Endothelial cell of umbilical vein (primary cell): Measurements from ENCODE around the gene BMPR1A. TPM values are rescaled to one million over a fixed set of nuclear protein-coding genes. Genes with fewer than 3 reads are reported as not detected.

Source experiments
- BruUV-seq: library from RNA; stranded (reverse); fragments of 400-500 nt; replicated peaks from 2 replicates; lab custom pipeline; 2021; lab: Mats Ljungman, UMichigan
- CTCF ChIA-PET: fragments of 300-600, 350-600 bp; sonication (Branson Sonifier 250); formaldehyde crosslinking; loops from one replicate; lab custom pipeline; 2021; ENCODE audit warnings: antibody characterized with exemption, inconsistent platforms; lab: Charles Lee
- POLR2A ChIA-PET: fragments of 300-600, 350-600 bp; sonication (Branson Sonifier 250); formaldehyde crosslinking; loops from one replicate; lab custom pipeline; 2021; ENCODE audit warnings: antibody characterized with exemption, inconsistent platforms; lab: Charles Lee
- DNase-seq: peaks from one replicate; pipeline ENCODE4 v3.0.0-alpha.2; 2011; ENCODE audit warnings: low read depth, low spot score
- FAIRE-seq: peaks from 2 replicates; lab custom pipeline; 2011; peaks lifted over from hg19 to GRCh38; lab: Jason Lieb, UNC
- H2AFZ ChIP-seq: 2 replicates; pipeline ENCODE4 v1.6.0; 2012; ENCODE audit warnings: low read depth, low read length, control low read depth, inconsistent platforms
- H3K27ac ChIP-seq: 2 replicates; pipeline ENCODE4 v1.5.1; 2011; ENCODE audit warnings: low read depth, mild to moderate bottlenecking, control low read depth, low read length, moderate library complexity; ENCODE audit not compliant: insufficient read depth
- H3K27me3 ChIP-seq, 2 experiments: 2 replicates each; pipeline versions ENCODE4 v1.6.0 to v1.6.1; 2011; ENCODE audit warnings: low read length in 2 of 2, mixed read lengths in 1 of 2; ENCODE audit not compliant: control insufficient read depth in 2 of 2, insufficient read depth in 2 of 2
- H3K36me3 ChIP-seq, 2 experiments: 2 replicates in 1 of 2; 3 replicates in 1 of 2; pipeline ENCODE4 v1.5.1; 2011; ENCODE audit warnings: low read length in 2 of 2, mild to moderate bottlenecking in 1 of 2, moderate library complexity in 1 of 2; ENCODE audit not compliant: control insufficient read depth in 2 of 2, insufficient read depth in 2 of 2; ENCODE audit errors: extremely low read depth in 1 of 2
- H3K4me1 ChIP-seq: 3 replicates; pipeline ENCODE4 v1.5.1; 2011; ENCODE audit warnings: mild to moderate bottlenecking, low read length; ENCODE audit not compliant: control insufficient read depth, insufficient read depth; ENCODE audit errors: extremely low read depth
- H3K4me2 ChIP-seq: 2 replicates; pipeline ENCODE4 v1.6.1; 2011; ENCODE audit warnings: low read length, control low read depth, mixed read lengths; ENCODE audit not compliant: insufficient read depth
- H3K4me3 ChIP-seq, 3 experiments: fragments of 200-600 bp in 1 of 3; sonication (generic), shearing (Covaris generic) in 1 of 3; replicated peaks in 1 of 3; 2 replicates each; pipeline ENCODE4 v1.5.1; 2011 to 2016; ENCODE audit warnings: control low read depth in 3 of 3, low read length in 3 of 3, mild to moderate bottlenecking in 2 of 3, inconsistent platforms in 1 of 3, low read depth in 1 of 3, moderate library complexity in 1 of 3; ENCODE audit not compliant: insufficient read depth in 1 of 3
- H3K79me2 ChIP-seq: 2 replicates; pipeline ENCODE4 v1.6.0; 2012; ENCODE audit warnings: low read length, inconsistent platforms; ENCODE audit not compliant: control insufficient read depth, insufficient read depth
- H3K9ac ChIP-seq: replicated peaks from 2 replicates; pipeline ENCODE3; 2011; ENCODE audit warnings: low read length, control low read depth; ENCODE audit not compliant: insufficient read depth; ENCODE audit errors: extremely low read depth
- H3K9me1 ChIP-seq: replicated peaks from 3 replicates; pipeline ENCODE4 v1.6.0; 2011; ENCODE audit warnings: mild to moderate bottlenecking, low read length; ENCODE audit not compliant: control insufficient read depth, insufficient read depth; ENCODE audit errors: extremely low read depth
- H3K9me3 ChIP-seq: replicated peaks from 2 replicates; pipeline ENCODE4 v1.5.1; 2012; ENCODE audit warnings: low read length, inconsistent platforms; ENCODE audit not compliant: control insufficient read depth, insufficient read depth
- H4K20me1 ChIP-seq: replicated peaks from 2 replicates; pipeline ENCODE3; 2011; ENCODE audit warnings: mild to moderate bottlenecking, low read length; ENCODE audit not compliant: control insufficient read depth, insufficient read depth; ENCODE audit errors: extremely low read depth
- CTCF ChIP-seq, 2 donors: IDR thresholded peaks; 1 replicate in 1 of 2; 2 replicates in 1 of 2; pipeline ENCODE4 v1.5.1; 2011; ENCODE audit warnings: low read length in 2 of 2, mild to moderate bottlenecking in 2 of 2, moderate library complexity in 2 of 2, control low read depth in 1 of 2, inconsistent platforms in 1 of 2, low read depth in 1 of 2; ENCODE audit not compliant: insufficient read depth in 1 of 2; ENCODE audit errors: extremely low read depth in 1 of 2
- EZH2 ChIP-seq: IDR thresholded peaks from 2 replicates; pipeline ENCODE4 v1.6.1; 2012; ENCODE audit warnings: borderline replicate concordance, low read depth, mild to moderate bottlenecking, moderate library complexity, low read length, inconsistent platforms; ENCODE audit not compliant: severe bottlenecking
- FOS ChIP-seq: IDR thresholded peaks from 2 replicates; pipeline ENCODE4 v1.6.1; 2011; ENCODE audit warnings: mild to moderate bottlenecking, low read length, moderate library complexity, borderline replicate concordance; ENCODE audit not compliant: insufficient read depth
- GATA2 ChIP-seq: IDR thresholded peaks from 2 replicates; pipeline ENCODE4 v1.7.0; 2011; ENCODE audit warnings: low read depth, mild to moderate bottlenecking, moderate library complexity, mixed read lengths, low read length; ENCODE audit not compliant: insufficient read length, insufficient read depth
- JUN ChIP-seq: IDR thresholded peaks from 2 replicates; pipeline ENCODE4 v1.6.1; 2011; ENCODE audit warnings: borderline replicate concordance, low read depth; ENCODE audit not compliant: insufficient read length, insufficient read depth
- MAX ChIP-seq: IDR thresholded peaks from 2 replicates; pipeline ENCODE4 v1.6.1; 2011; ENCODE audit not compliant: insufficient read depth, insufficient read length
- MYC ChIP-seq: IDR thresholded peaks from one replicate; pipeline ENCODE4 v1.6.1; 2011; ENCODE audit warnings: mild to moderate bottlenecking, low read depth, low read length
- POLR2A ChIP-seq: IDR thresholded peaks from 2 replicates; pipeline ENCODE4 v1.6.1; 2012; ENCODE audit warnings: low read depth, mild to moderate bottlenecking, control low read depth, low read length
- POLR2AphosphoS5 ChIP-seq: IDR thresholded peaks from 2 replicates; pipeline ENCODE4 v1.6.1; 2012; ENCODE audit warnings: low read depth, mild to moderate bottlenecking, control low read depth, low read length, moderate library complexity; ENCODE audit not compliant: insufficient read depth
- dilution Hi-C: fragments of 300-500 bp; cut with MboI; formaldehyde crosslinking; loops from one replicate; pipeline ENCODE4 v1.15.0; 2019; ENCODE audit warnings: low sequenced_read_pairs; ENCODE audit not compliant: extremely low pct_ligation_motif_present
- intact Hi-C: fragments of 100-400 bp; cut with micrococcal nuclease; formaldehyde crosslinking; loops from one replicate; pipeline ENCODE4 v1.10.0; 2022
- polyA plus RNA-seq, 4 experiments: library from polyadenylated mRNA; depleted of rRNA in 3 of 4; stranded (reverse) in 3 of 4; unstranded in 1 of 4; fragments of >200 nt; gene quantifications; 2 replicates each; pipeline versions ENCODE4 v1.2.1 to v1.2.3, GENCODE V29; 2011 to 2012; ENCODE audit warnings: missing spikeins in 1 of 4
- total RNA-seq: library from RNA; stranded (reverse); gene quantifications from 2 replicates; pipeline ENCODE4 v1.2.3, GENCODE V29; 2021

BMPR1A gene
- total and polyA plus RNA-seq, 2 donors (not counting 3 experiments of a cell fraction or from before 2014, with no cell fraction given), result not detected

- no TSS peak for BruUV-seq
- Histone ChIP-seq H3K27me3 (peaks cover 34 to 62% of the 10 kb centered on the region in 2 experiments), H3K27ac (no peak overlapping the region), H3K9me3 (no peaks in the 10 kb centered on the region), H3K9me1 (no peaks in the 10 kb centered on the region), H3K4me2 (no peak overlapping the region), H4K20me1 (no peaks in the 10 kb centered on the region), H3K4me3 (no peak overlapping the region), H3K79me2 (no peaks in the 10 kb centered on the region), H3K4me1 (no peaks in the 10 kb centered on the region), H2AFZ (no peak overlapping the region), H3K36me3 (no peaks in the 10 kb centered on the region), H3K9ac (no peak overlapping the region)
- no peak for FAIRE-seq
- TF ChIP-seq POLR2AphosphoS5 (no peak), JUN (no peak), EZH2 (no peak), POLR2A (no peak), MYC (no peak), FOS (no peak), GATA2 (no peak)
- ChIA-PET POLR2A (no interaction called here), CTCF (no interaction called here)
- intact Hi-C loops (no loop called here), dilution Hi-C loops (no loop called here)
- no peak for DNase-seq
Observed at GRCh38 chr10:86775870-86776180, 19.4 kb downstream of the BMPR1A start.

- Histone ChIP-seq H2AFZ (no peak overlapping the region), H3K9ac (no peak overlapping the region), H3K36me3 (no peaks in the 10 kb centered on the region), H3K4me2 (no peak overlapping the region), H3K27ac (no peak overlapping the region), H3K9me1 (no peaks in the 10 kb centered on the region), H4K20me1 (no peaks in the 10 kb centered on the region), H3K79me2 (no peaks in the 10 kb centered on the region), H3K4me3 (no peak overlapping the region), H3K4me1 (no peaks in the 10 kb centered on the region), H3K27me3 (peaks cover 32 to 49% of the 10 kb centered on the region in 2 experiments), H3K9me3 (no peaks in the 10 kb centered on the region)
- TF ChIP-seq CTCF (IDR thresholded peaks at IDR 0.05; ENCODE audit: extremely low read depth in 1 of 2, insufficient read depth in 1 of 2, low read depth in 1 of 2, low read length in 2 of 2) (no peak), POLR2AphosphoS5 (no peak), FOS (no peak), EZH2 (no peak), MYC (no peak), MAX (no peak), POLR2A (no peak), GATA2 (no peak), JUN (no peak)
- BruUV-seq, result no TSS peak
- DNase-seq, result no peak
- intact Hi-C loops, result no loop called here
- no peak for FAIRE-seq
- ChIA-PET POLR2A (no interaction called here), CTCF (interaction anchor here (0.9 kb wide), 1 partner anchor 17 kb away, joined by 3 read pairs; no protein-coding TSS in a partner anchor)
- dilution Hi-C loops, result no loop called here
Observed at GRCh38 chr10:86779220-86780017, 23.0 kb downstream of the BMPR1A start.
